Activated T-helper 1 cell treated with Interleukin-2 at 50 U/mL for 16 hours (primary cell): ENCODE measurements around the gene CD3D.

Experiments
- DNase-seq: peaks from one replicate; pipeline ENCODE4 v3.0.0-alpha.2; 2020; ENCODE audit warnings: low read depth

The CD3D gene

GRCh38 chr11:118342503-118343161, at the start of gene CD3D:
CD3D (minus strand) TSS chr11:118342705; CDS start chr11:118342607, 98 bp downstream.
- peak; percentile 49 for DNase-seq

- no peak for DNase-seq
Measured at GRCh38 chr11:118383657-118384056, 41.2 kb upstream of the CD3D start.

GRCh38 chr11:118382954-118383353, 40.4 kb upstream of the CD3D start:
- no peak for DNase-seq

GRCh38 chr11:118380571-118380970, 38.1 kb upstream of the CD3D start:
- no peak for DNase-seq

GRCh38 chr11:118379497-118379896, 37.0 kb upstream of the CD3D start:
- no peak for DNase-seq

GRCh38 chr11:118375978-118376377, 33.5 kb upstream of the CD3D start:
- DNase-seq: no peak

- DNase-seq: no peak
Measured at GRCh38 chr11:118374729-118375128, 32.2 kb upstream of the CD3D start.

GRCh38 chr11:118373871-118374270, 31.4 kb upstream of the CD3D start:
- no peak for DNase-seq

- no peak for DNase-seq
Measured at GRCh38 chr11:118373263-118373662, 30.8 kb upstream of the CD3D start.

- no peak for DNase-seq
Measured at GRCh38 chr11:118370774-118371173, 28.3 kb upstream of the CD3D start.

GRCh38 chr11:118366287-118366686, 23.8 kb upstream of the CD3D start:
- no peak for DNase-seq

- DNase-seq: no peak
Measured at GRCh38 chr11:118364956-118365615, 22.6 kb upstream of the CD3D start.

GRCh38 chr11:118359295-118359958, 16.9 kb upstream of the CD3D start, which contains the start of gene UBE4A:
UBE4A (plus strand) TSS chr11:118359600; CDS start chr11:118365081, 5,481 bp downstream.
- peak; percentile 94 for DNase-seq

- no peak for DNase-seq
Measured at GRCh38 chr11:118358071-118358470, 15.6 kb upstream of the CD3D start.

GRCh38 chr11:118353084-118353710, 10.7 kb upstream of the CD3D start:
- no peak for DNase-seq

GRCh38 chr11:118349475-118349874, 7.0 kb upstream of the CD3D start:
- DNase-seq: no peak

- peak; percentile 67 for DNase-seq
Measured at GRCh38 chr11:118343981-118344515, 1.5 kb upstream of the CD3D start, which contains the start of gene CD3G. CD3G (plus strand) TSS chr11:118344344; CDS start chr11:118344424, 80 bp downstream.

GRCh38 chr11:118343248-118343647, 743 bp upstream of the CD3D start:
- DNase-seq: no peak

GRCh38 chr11:118341815-118342489, 553 bp downstream of the CD3D start:
- DNase-seq: no peak

- no peak for DNase-seq
Measured at GRCh38 chr11:118341261-118341660, 1.2 kb downstream of the CD3D start.

GRCh38 chr11:118340449-118340848, 2.1 kb downstream of the CD3D start:
- no peak for DNase-seq
